Thyroid gland (tissue), 4 donors: ENCODE measurements around the gene MAJIN.

ENCODE experiments used
- POLR2A ChIP-seq, 2 donors: fragments of 450-650 bp; IDR thresholded peaks; one replicate each; pipeline ENCODE4 v1.6.1; 2017; ENCODE audit warnings: antibody characterized with exemption in 2 of 2, mild to moderate bottlenecking in 2 of 2, moderate library complexity in 1 of 2
- TF ChIP-seq, protein P1 (sequence below), 6 experiments: fragments of 200-600 bp in 3 of 6; fragments of 450-650 bp in 3 of 6; sonication (generic) in 3 of 6; IDR thresholded peaks; one replicate each; pipeline ENCODE4 v1.5.1; 2016 to 2019; ENCODE audit warnings: antibody characterized with exemption in 6 of 6, mild to moderate bottlenecking in 2 of 6, inconsistent platforms in 1 of 6, moderate library complexity in 1 of 6

DNA sequence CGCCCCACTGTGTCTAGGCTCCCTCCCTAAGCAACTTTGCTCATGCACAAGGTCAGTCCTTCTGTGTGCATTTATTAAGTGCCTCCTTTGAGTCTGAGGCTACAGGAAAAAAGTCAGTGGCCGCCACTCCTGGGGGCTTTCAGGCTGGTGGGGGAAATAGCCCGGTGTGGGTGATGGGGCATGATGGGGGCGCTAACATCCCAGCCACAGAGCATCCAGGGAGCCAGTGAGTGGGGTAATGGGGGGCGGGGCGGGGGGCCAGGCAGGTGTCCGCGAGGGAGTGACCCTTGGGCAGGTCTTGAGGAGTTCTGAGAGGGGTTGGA is 83.5 kb downstream of the MAJIN start:
- TF ChIP-seq, protein P1, sequence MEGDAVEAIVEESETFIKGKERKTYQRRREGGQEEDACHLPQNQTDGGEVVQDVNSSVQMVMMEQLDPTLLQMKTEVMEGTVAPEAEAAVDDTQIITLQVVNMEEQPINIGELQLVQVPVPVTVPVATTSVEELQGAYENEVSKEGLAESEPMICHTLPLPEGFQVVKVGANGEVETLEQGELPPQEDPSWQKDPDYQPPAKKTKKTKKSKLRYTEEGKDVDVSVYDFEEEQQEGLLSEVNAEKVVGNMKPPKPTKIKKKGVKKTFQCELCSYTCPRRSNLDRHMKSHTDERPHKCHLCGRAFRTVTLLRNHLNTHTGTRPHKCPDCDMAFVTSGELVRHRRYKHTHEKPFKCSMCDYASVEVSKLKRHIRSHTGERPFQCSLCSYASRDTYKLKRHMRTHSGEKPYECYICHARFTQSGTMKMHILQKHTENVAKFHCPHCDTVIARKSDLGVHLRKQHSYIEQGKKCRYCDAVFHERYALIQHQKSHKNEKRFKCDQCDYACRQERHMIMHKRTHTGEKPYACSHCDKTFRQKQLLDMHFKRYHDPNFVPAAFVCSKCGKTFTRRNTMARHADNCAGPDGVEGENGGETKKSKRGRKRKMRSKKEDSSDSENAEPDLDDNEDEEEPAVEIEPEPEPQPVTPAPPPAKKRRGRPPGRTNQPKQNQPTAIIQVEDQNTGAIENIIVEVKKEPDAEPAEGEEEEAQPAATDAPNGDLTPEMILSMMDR (IDR thresholded peaks at IDR 0.05), result no peak
- no peak for TF ChIP-seq POLR2A (IDR thresholded peaks at IDR 0.05)
